ENCODE measurements around the gene MTCL1. TPM values are rescaled to one million over a fixed set of nuclear protein-coding genes. Genes with fewer than 3 reads are reported as not detected.

Gene MTCL1
- total and polyA plus RNA-seq, 4 donors = 1.3 to 12.4 (median 3.7) TPM

GRCh38 chr18:8778824-8779223, 73.5 kb downstream of the MTCL1 start:
- no peaks in the 10 kb centered on the region for H3K36me3 ChIP-seq (ENCODE audit: control insufficient read depth in 4 of 4, insufficient read depth in 4 of 4, low read length in 4 of 4)
- H3K9ac ChIP-seq (ENCODE audit: insufficient read depth in 1 of 2, low read length in 2 of 2) = no peak overlapping the region
- no peaks in the 10 kb centered on the region for H3K9me3 ChIP-seq (ENCODE audit: control insufficient read depth in 4 of 4, insufficient read depth in 3 of 4, low read length in 3 of 4)
- H3K4me3 ChIP-seq = no peak overlapping the region
- TF ChIP-seq CTCF (IDR thresholded peaks at IDR 0.05; ENCODE audit: control extremely low read depth, extremely low read depth) = no peak
- DNase-seq (no peak), ATAC-seq (ENCODE audit: insufficient read depth, low FRiP score) (no peak)
- H3K4me1 ChIP-seq (ENCODE audit: control insufficient read depth in 5 of 5, insufficient read depth in 5 of 5, low read length in 5 of 5) = peaks cover 0 to 4% (median 0%) of the 10 kb centered on the region in 5 donors
- no peaks in the 10 kb centered on the region for H3K27me3 ChIP-seq (ENCODE audit: control insufficient read depth in 3 of 3, insufficient read depth in 3 of 3, low read length in 2 of 3)
- H3K27ac ChIP-seq (ENCODE audit: low read depth in 1 of 2, low read length in 1 of 2) = no peak overlapping the region
- WGBS, 2 donors = 96 to 97% methylated on average over 16 of the region's 16 CpGs

GRCh38 chr18:8779251-8779650, 73.9 kb downstream of the MTCL1 start:
- DNase-seq = no peak
- H3K27ac ChIP-seq (ENCODE audit: low read depth in 1 of 2, low read length in 1 of 2) = no peak overlapping the region
- no peak overlapping the region for H3K9ac ChIP-seq (ENCODE audit: insufficient read depth in 1 of 2, low read length in 2 of 2)
- no peak for ATAC-seq (ENCODE audit: insufficient read depth, low FRiP score)
- H3K9me3 ChIP-seq (ENCODE audit: control insufficient read depth in 4 of 4, insufficient read depth in 3 of 4, low read length in 3 of 4) = no peaks in the 10 kb centered on the region
- TF ChIP-seq CTCF (IDR thresholded peaks at IDR 0.05; ENCODE audit: control extremely low read depth, extremely low read depth) = no peak
- no peaks in the 10 kb centered on the region for H3K36me3 ChIP-seq (ENCODE audit: control insufficient read depth in 4 of 4, insufficient read depth in 4 of 4, low read length in 4 of 4)
- no peak overlapping the region for H3K4me3 ChIP-seq
- peaks cover 0 to 4% (median 0%) of the 10 kb centered on the region in 5 donors for H3K4me1 ChIP-seq (ENCODE audit: control insufficient read depth in 5 of 5, insufficient read depth in 5 of 5, low read length in 5 of 5)
- no peaks in the 10 kb centered on the region for H3K27me3 ChIP-seq (ENCODE audit: control insufficient read depth in 3 of 3, insufficient read depth in 3 of 3, low read length in 2 of 3)
- WGBS, 2 donors = 92 to 97% methylated on average over 14 of the region's 14 CpGs

- Histone ChIP-seq H3K4me1 (ENCODE audit: control insufficient read depth in 5 of 5, insufficient read depth in 5 of 5, low read length in 5 of 5) (peaks cover 0 to 4% (median 0%) of the 10 kb centered on the region in 5 donors), H3K9me3 (ENCODE audit: control insufficient read depth in 4 of 4, insufficient read depth in 3 of 4, low read length in 3 of 4) (no peaks in the 10 kb centered on the region), H3K9ac (ENCODE audit: insufficient read depth in 1 of 2, low read length in 2 of 2) (no peak overlapping the region), H3K4me3 (no peak overlapping the region), H3K27me3 (ENCODE audit: control insufficient read depth in 3 of 3, insufficient read depth in 3 of 3, low read length in 2 of 3) (no peaks in the 10 kb centered on the region), H3K36me3 (ENCODE audit: control insufficient read depth in 4 of 4, insufficient read depth in 4 of 4, low read length in 4 of 4) (no peaks in the 10 kb centered on the region), H3K27ac (ENCODE audit: low read depth in 1 of 2, low read length in 1 of 2) (no peak overlapping the region)
- no peak for TF ChIP-seq CTCF (IDR thresholded peaks at IDR 0.05; ENCODE audit: control extremely low read depth, extremely low read depth)
- DNase-seq = no peak
- WGBS, 2 donors = 82 to 83% methylated on average over 6 of the region's 6 CpGs
- ATAC-seq (ENCODE audit: insufficient read depth, low FRiP score) = no peak
These were observed 74.9 kb downstream of the MTCL1 start for GRCh38 chr18:8780227-8780626.

- DNase-seq = no peak
- Histone ChIP-seq H3K27ac (ENCODE audit: low read depth in 1 of 2, low read length in 1 of 2) (no peak overlapping the region), H3K9me3 (ENCODE audit: control insufficient read depth in 4 of 4, insufficient read depth in 3 of 4, low read length in 3 of 4) (no peaks in the 10 kb centered on the region), H3K9ac (ENCODE audit: insufficient read depth in 1 of 2, low read length in 2 of 2) (no peak overlapping the region), H3K27me3 (ENCODE audit: control insufficient read depth in 3 of 3, insufficient read depth in 3 of 3, low read length in 2 of 3) (no peaks in the 10 kb centered on the region), H3K4me1 (ENCODE audit: control insufficient read depth in 5 of 5, insufficient read depth in 5 of 5, low read length in 5 of 5) (peaks cover 0 to 4% (median 0%) of the 10 kb centered on the region in 5 donors), H3K4me3 (no peak overlapping the region), H3K36me3 (ENCODE audit: control insufficient read depth in 4 of 4, insufficient read depth in 4 of 4, low read length in 4 of 4) (peaks cover 0 to 2% (median 0%) of the 10 kb centered on the region in 4 donors)
- ATAC-seq (ENCODE audit: insufficient read depth, low FRiP score) = no peak
- no peak for TF ChIP-seq CTCF (IDR thresholded peaks at IDR 0.05; ENCODE audit: control extremely low read depth, extremely low read depth)
- WGBS, 2 donors = 91 to 95% methylated on average over 12 of the region's 12 CpGs
These were observed 76.3 kb downstream of the MTCL1 start for GRCh38 chr18:8781671-8782070.

Data from lung (tissue), 12 donors.